Subcutaneous abdominal adipose tissue (tissue), 5 donors: ENCODE data around the gene ACVR1.
"Not testable (repeated sequence)": the region's sequence is repeated elsewhere in the genome, so short reads cannot be mapped to it uniquely, and the experiment has no call there.

Experiments used
- H3K27ac ChIP-seq: one replicate; pipeline ENCODE4 v1.7.0; 2013; ENCODE audit warnings: low read depth, mild to moderate bottlenecking, inconsistent platforms, low read length, moderate library complexity
- H3K27me3 ChIP-seq, 5 donors: one replicate each; pipeline ENCODE4 v1.7.0; 2013; ENCODE audit warnings: low read length in 5 of 5, inconsistent platforms in 1 of 5; ENCODE audit not compliant: control insufficient read depth in 5 of 5, insufficient read depth in 4 of 5
- H3K36me3 ChIP-seq, 5 donors: one replicate each; pipeline ENCODE4 v1.7.0; 2013; ENCODE audit warnings: low read length in 5 of 5; ENCODE audit not compliant: control insufficient read depth in 5 of 5, insufficient read depth in 5 of 5
- H3K4me1 ChIP-seq, 5 donors: one replicate each; pipeline ENCODE4 v1.7.0; 2013; ENCODE audit warnings: low read length in 5 of 5, mild to moderate bottlenecking in 3 of 5, moderate library complexity in 1 of 5; ENCODE audit not compliant: control insufficient read depth in 5 of 5, insufficient read depth in 5 of 5
- H3K4me3 ChIP-seq, 5 donors: one replicate each; pipeline ENCODE4 v1.7.0; 2013; ENCODE audit warnings: low read length in 5 of 5, low read depth in 1 of 5
- H3K9ac ChIP-seq, 5 donors: one replicate each; pipeline ENCODE4 v1.7.0; 2013; ENCODE audit warnings: low read length in 5 of 5, mild to moderate bottlenecking in 4 of 5, moderate library complexity in 3 of 5
- H3K9me3 ChIP-seq, 5 donors: one replicate each; pipeline ENCODE4 v1.7.0; 2013; ENCODE audit warnings: low read length in 5 of 5; ENCODE audit not compliant: control insufficient read depth in 5 of 5
- donor health status: healthy.
- donor health status: healthy.
- donor health status: healthy.
- donor health status: healthy.
- donor health status: healthy.

Gene ACVR1

GRCh38 chr2:157725846-157726245 lies 150.3 kb downstream of the ACVR1 start:
- Histone ChIP-seq H3K4me3 (no peak overlapping the region), H3K9me3 (peaks cover 14 to 26% (median 20%) of the 10 kb centered on the region in 5 donors), H3K4me1 (peaks cover 0 to 12% (median 0%) of the 10 kb centered on the region in 5 donors), H3K27me3 (no peaks in the 10 kb centered on the region), H3K9ac (no peak overlapping the region), H3K27ac (no peak overlapping the region), H3K36me3 (peaks cover 0 to 37% (median 4%) of the 10 kb centered on the region in 5 donors)

GRCh38 chr2:157722580-157723234 lies 153.4 kb downstream of the ACVR1 start:
- H3K4me1 ChIP-seq: peaks cover 0 to 36% (median 6%) of the 10 kb centered on the region in 5 donors
- no peaks in the 10 kb centered on the region for H3K27me3 ChIP-seq
- H3K9ac ChIP-seq: no peak overlapping the region
- peaks cover 14 to 22% (median 20%) of the 10 kb centered on the region in 5 donors for H3K9me3 ChIP-seq
- H3K27ac ChIP-seq: no peak overlapping the region
- peaks cover 0 to 26% (median 4%) of the 10 kb centered on the region in 5 donors for H3K36me3 ChIP-seq
- peak overlapping the region in 1 of 5 donors; percentile 19 for H3K4me3 ChIP-seq

GRCh38 chr2:157720504-157720903 lies 155.6 kb downstream of the ACVR1 start:
- no peak overlapping the region for H3K9ac ChIP-seq
- peaks cover 0 to 19% (median 0%) of the 10 kb centered on the region in 5 donors for H3K36me3 ChIP-seq
- H3K4me3 ChIP-seq: peak overlapping the region in 2 of 5 donors; percentile 9 to 34
- peaks cover 14 to 22% (median 20%) of the 10 kb centered on the region in 5 donors for H3K9me3 ChIP-seq
- H3K4me1 ChIP-seq: peaks cover 0 to 40% (median 6%) of the 10 kb centered on the region in 5 donors
- no peaks in the 10 kb centered on the region for H3K27me3 ChIP-seq
- H3K27ac ChIP-seq: peak overlapping the region; percentile 43

- not testable (repeated sequence) for H3K4me3 ChIP-seq, H3K36me3 ChIP-seq, H3K27me3 ChIP-seq, H3K9ac ChIP-seq, H3K27ac ChIP-seq, H3K4me1 ChIP-seq
- peaks cover 0 to 16% (median 11%) of the 10 kb centered on the region in 5 donors for H3K9me3 ChIP-seq
Observed at GRCh38 chr2:157704653-157705052, 171.5 kb downstream of the ACVR1 start.

DNA sequence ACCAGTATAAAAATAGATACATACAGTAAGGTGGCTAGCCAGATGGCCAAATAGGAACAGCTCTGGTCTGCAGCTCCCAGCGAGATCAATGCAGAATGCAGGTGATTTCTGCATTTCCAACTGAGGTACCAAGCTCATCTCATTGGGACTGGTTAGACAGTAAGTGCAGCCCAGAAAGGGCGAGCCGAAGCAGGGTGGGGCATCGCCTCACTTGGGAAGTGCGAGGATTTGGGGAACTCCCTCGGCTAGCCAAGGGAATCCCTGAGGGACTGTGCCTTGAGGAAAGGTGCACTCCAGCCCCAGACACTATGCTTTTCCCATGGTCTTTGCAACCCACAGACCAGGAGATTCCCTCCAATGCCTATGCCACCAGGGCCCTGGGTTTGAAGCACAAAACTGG lies 172.0 kb downstream of the ACVR1 start:
- peaks cover 0 to 18% (median 11%) of the 10 kb centered on the region in 5 donors for H3K9me3 ChIP-seq
- H3K27ac ChIP-seq, H3K4me3 ChIP-seq: not testable (repeated sequence)

DNA sequence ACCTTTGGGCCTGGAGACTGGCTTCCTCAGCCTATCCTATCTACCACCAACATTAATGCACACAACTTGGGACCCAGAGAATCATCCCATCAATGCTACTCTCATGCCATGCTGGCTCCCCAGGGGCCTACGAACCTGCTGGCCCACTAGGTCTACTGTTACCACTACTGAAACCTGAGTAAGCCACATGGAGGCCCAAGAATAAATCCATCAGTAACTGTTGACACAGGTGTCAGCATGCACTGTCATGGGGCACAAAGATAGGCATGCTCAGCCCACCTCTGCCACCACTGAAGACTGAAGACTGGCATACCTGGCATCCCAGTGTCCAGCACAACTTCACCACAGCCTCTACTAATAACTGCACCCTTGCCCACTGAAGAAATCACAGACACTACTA lies 176.3 kb downstream of the ACVR1 start:
- H3K9me3 ChIP-seq: peaks cover 0 to 18% (median 11%) of the 10 kb centered on the region in 5 donors
- no peak overlapping the region for H3K9ac ChIP-seq
- no peaks in the 10 kb centered on the region for H3K27me3 ChIP-seq
- no peaks in the 10 kb centered on the region for H3K36me3 ChIP-seq
- no peak overlapping the region for H3K27ac ChIP-seq
- H3K4me3 ChIP-seq: no peak overlapping the region
- peaks cover 0 to 11% (median 0%) of the 10 kb centered on the region in 5 donors for H3K4me1 ChIP-seq

More for the DNA sequence above, 172.0 kb downstream of the ACVR1 start:
- not testable (repeated sequence) for H3K27me3 ChIP-seq, H3K9ac ChIP-seq, H3K36me3 ChIP-seq, H3K4me1 ChIP-seq

DNA sequence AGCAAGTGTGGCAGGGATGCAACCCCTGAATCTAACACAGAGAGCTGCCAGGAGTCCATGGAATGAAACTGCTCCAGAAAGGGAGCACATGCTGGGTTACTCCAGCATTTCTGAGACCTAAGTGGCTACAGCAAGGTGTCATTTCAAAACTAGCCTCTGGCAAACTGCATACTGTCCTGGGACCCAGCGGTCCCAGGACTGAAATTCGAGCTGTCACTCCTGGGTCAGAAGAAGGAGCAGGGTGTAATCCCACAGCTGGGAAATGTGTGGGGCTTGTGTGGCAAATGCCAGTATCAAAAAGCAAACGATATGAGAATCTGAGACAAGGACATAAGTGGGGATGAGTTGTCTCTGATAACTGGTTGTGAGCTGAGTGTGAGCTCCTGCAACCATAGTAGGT lies 177.1 kb downstream of the ACVR1 start:
- H3K27ac ChIP-seq: no peak overlapping the region

DNA sequence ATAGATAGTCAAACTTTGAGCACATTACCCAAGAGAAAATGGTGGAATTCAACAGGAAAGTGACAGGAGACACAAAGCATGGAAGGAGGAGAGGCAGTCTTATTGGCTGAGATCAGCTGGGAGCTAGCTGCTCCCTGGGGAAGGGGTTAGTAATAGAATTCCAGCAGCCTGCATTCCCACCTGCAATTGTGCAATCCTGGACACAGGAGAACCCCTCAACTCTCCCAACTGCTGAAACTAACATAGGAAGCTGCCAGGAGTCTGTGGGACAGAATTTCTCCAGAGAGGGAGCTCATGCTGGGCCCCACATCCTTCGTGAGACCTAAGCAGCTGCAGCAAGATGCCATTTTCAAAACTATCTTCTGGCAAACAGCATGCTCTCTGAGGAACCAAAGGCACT lies 177.7 kb downstream of the ACVR1 start:
- Histone ChIP-seq H3K9ac (no peak overlapping the region), H3K9me3 (peaks cover 0 to 11% (median 6%) of the 10 kb centered on the region in 5 donors)

More for the DNA sequence above, 177.1 kb downstream of the ACVR1 start:
- H3K36me3 ChIP-seq: no peaks in the 10 kb centered on the region
- no peak overlapping the region for H3K9ac ChIP-seq
- H3K27me3 ChIP-seq: no peaks in the 10 kb centered on the region
- H3K4me1 ChIP-seq: peaks cover 0 to 11% (median 0%) of the 10 kb centered on the region in 5 donors
- H3K4me3 ChIP-seq: no peak overlapping the region
- peaks cover 0 to 14% (median 9%) of the 10 kb centered on the region in 5 donors for H3K9me3 ChIP-seq

GRCh38 chr2:157696036-157696435 lies 180.1 kb downstream of the ACVR1 start:
- peaks cover 0 to 11% (median 0%) of the 10 kb centered on the region in 5 donors for H3K4me1 ChIP-seq
- H3K27ac ChIP-seq: no peak overlapping the region
- H3K36me3 ChIP-seq: no peaks in the 10 kb centered on the region
- H3K9ac ChIP-seq: no peak overlapping the region
- no peak overlapping the region for H3K4me3 ChIP-seq
- H3K27me3 ChIP-seq: no peaks in the 10 kb centered on the region
- H3K9me3 ChIP-seq: peaks cover 0 to 11% (median 4%) of the 10 kb centered on the region in 5 donors

More for the DNA sequence above, 177.7 kb downstream of the ACVR1 start:
- H3K4me3 ChIP-seq: no peak overlapping the region
- H3K27ac ChIP-seq: no peak overlapping the region
- peaks cover 0 to 11% (median 0%) of the 10 kb centered on the region in 5 donors for H3K4me1 ChIP-seq
- H3K27me3 ChIP-seq: no peaks in the 10 kb centered on the region
- no peaks in the 10 kb centered on the region for H3K36me3 ChIP-seq

GRCh38 chr2:157692768-157693167 lies 183.4 kb downstream of the ACVR1 start:
- Histone ChIP-seq H3K27ac (no peak overlapping the region), H3K9me3 (peaks cover 0 to 4% (median 3%) of the 10 kb centered on the region in 5 donors), H3K36me3 (no peaks in the 10 kb centered on the region), H3K9ac (no peak overlapping the region), H3K4me3 (no peak overlapping the region), H3K27me3 (no peaks in the 10 kb centered on the region), H3K4me1 (peaks cover 0 to 3% (median 0%) of the 10 kb centered on the region in 5 donors)
